NK-92 (cell line): ENCODE measurements around the gene KIAA0232.
"Not testable (repeated sequence)": the region's sequence is repeated elsewhere in the genome, so short reads cannot be mapped to it uniquely, and the experiment has no call there.

ENCODE experiments used
- DNase-seq: peaks from one replicate; lab custom pipeline; 2025; ENCODE audit not compliant: unreplicated experiment; lab: John Stamatoyannopoulos, UW

KIAA0232 gene

GRCh38 chr4:6880691-6881090 lies 98.2 kb downstream of the KIAA0232 start:
- DNase-seq, result no peak

GRCh38 chr4:6881908-6882307 lies 99.4 kb downstream of the KIAA0232 start:
- DNase-seq, result no peak

- DNase-seq, result no peak
Measured at GRCh38 chr4:6884341-6884870, 101.9 kb downstream of the KIAA0232 start.

DNA sequence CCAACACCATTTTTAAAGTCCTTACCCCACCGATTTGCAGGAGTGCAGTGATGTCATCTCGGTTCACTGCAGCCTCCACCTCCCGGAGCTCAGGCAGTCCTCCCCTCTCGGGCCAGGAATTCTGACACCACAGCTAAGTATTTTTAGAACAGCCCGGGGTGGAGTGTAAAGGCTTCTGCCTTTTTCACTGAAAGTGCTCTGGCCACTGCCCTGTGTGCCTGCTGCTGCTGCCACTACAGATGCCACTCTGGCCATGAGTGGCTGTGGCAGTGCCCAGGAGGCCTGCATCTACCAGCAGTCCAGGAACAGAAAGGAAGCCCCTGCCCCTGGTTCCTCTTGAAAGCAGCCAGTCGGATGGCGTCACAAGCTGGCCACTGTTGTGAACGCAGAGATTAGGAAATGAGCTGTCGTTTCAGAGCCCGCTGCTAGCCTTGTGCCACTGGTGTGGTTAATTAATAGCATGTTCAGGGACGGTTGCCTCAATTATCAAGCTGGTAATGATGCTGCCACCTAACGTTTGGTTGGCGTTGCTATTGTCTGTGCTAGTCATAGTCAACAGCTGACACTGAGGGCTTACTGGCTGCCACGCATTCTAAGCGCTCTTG lies 103.5 kb downstream of the KIAA0232 start:
- DNase-seq, result no peak

DNA sequence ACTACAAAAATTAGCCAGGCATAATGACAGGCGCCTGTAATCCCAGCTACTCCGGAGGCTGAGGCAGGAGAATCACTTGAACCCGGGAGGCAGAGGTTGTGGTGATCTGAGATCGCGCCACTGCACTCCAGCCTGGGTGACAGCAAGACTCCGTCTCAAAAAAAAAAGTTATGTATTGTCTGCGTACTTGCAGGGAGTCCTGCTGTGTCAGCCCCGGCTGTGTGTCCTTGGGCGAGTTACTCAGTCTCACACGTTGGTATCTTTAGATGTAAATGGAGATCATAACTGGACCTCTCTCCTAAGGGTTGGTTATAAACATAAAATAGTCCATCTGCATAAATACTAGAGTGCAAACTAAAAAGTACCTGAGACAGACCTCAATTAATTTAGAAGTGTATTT lies 104.4 kb downstream of the KIAA0232 start:
- DNase-seq, result no peak

- DNase-seq, result no peak
Measured at GRCh38 chr4:6887591-6888371, 105.3 kb downstream of the KIAA0232 start.

GRCh38 chr4:6888506-6889071 lies 106.1 kb downstream of the KIAA0232 start:
- no peak for DNase-seq

DNA sequence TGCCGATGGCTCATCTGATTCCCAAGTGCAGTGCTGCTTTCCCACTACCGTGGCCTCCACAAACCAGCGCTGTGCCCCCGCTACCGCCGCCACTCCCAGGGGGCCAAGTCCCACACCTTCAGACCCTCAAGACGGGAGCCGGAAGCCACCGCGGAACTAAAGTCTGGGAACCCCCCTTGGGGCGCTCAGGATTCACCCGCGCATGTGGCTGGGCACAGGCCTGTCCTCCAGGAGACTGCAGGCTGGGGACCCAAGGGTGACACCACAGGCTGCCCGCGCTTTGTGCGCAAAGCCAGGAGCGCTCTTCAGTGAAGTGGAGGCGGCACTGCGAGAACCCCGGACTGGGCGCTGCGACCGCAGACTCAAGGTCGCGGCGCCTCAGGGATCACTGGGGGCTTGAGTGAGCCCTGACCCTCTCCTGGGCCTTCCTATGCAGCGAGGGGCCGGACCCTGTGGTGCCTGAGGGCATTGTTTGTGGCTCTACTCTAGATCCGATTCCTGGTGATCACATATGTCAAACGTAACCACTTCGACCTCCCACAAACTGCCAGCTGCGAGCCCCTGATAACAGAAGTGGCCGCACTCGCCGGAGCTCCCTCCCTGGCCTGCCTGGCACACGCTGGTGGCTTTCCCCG lies 106.7 kb downstream of the KIAA0232 start:
- no peak for DNase-seq

GRCh38 chr4:6889736-6890324 lies 107.3 kb downstream of the KIAA0232 start:
- DNase-seq, result no peak

DNA sequence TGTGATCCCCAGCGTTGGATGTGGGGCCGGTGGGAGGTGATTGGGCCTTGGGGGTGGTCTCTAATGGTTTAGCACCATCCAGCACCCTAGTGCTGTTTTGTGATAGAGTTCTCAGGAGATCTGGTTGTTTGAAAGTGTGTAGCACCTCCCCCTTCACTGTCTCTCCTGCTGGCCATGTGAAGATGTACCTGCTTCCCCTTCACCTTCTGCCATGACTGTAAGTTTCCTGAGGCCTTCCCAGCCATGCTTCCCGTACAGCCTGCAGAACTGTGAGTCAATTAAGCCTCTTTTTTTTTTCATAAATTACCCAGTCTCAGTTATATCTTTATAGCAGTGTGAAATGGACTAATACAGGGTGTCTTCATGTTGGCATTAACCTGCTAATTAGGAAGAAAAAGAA lies 107.8 kb downstream of the KIAA0232 start:
- DNase-seq, result no peak

- DNase-seq, result not testable (repeated sequence)
Measured at GRCh38 chr4:6890971-6891370, 108.4 kb downstream of the KIAA0232 start.

- DNase-seq, result no peak
Measured at GRCh38 chr4:6891436-6892170, 109.1 kb downstream of the KIAA0232 start.

GRCh38 chr4:6892190-6892908 lies 109.8 kb downstream of the KIAA0232 start:
- no peak for DNase-seq

DNA sequence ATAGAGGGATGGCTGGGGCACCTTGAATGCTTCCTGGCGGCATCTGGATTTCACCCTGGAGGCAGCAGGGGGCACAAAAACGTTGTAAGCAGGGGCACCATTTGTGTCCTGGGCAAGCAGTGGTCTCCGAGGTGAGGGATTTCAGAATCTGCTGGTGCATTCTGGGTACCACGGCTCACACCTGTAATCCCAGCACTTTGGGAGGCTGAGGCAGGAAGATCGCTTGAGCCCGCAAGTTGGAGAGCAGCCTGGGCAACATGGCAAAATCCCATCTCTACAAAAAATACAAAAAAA lies 110.3 kb downstream of the KIAA0232 start:
- no peak for DNase-seq

DNA sequence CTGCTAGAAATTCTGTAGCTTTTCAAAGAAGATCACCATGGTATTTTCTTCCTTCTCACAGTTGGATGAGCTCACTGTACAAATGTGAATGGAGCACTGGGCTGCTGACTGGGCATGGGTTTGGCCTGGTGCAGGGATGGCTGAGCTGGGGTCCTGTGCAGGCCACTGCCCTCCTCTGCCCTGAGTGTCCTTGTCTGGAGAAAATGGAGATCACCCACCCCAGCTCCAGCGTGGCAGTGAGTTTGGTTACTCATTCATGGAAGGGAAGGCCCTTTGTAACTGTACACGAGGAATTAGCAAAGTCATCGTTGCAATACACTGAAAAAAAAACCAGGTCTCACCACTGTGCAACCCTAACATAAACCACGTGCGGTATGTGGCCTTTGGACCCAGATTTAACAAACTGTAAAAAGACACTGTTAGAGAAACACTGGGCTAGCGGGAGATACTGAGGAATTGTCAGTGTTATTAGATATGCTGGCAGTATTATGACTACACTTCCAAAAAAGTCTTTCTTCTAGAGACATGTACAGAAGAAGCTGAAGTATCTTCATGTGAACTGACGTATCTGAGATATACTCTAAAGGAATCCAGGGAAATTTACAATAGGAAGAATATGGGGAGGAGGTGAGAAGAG lies 111.0 kb downstream of the KIAA0232 start:
- no peak for DNase-seq

GRCh38 chr4:6894086-6894478 lies 111.6 kb downstream of the KIAA0232 start:
- DNase-seq, result no peak

DNA sequence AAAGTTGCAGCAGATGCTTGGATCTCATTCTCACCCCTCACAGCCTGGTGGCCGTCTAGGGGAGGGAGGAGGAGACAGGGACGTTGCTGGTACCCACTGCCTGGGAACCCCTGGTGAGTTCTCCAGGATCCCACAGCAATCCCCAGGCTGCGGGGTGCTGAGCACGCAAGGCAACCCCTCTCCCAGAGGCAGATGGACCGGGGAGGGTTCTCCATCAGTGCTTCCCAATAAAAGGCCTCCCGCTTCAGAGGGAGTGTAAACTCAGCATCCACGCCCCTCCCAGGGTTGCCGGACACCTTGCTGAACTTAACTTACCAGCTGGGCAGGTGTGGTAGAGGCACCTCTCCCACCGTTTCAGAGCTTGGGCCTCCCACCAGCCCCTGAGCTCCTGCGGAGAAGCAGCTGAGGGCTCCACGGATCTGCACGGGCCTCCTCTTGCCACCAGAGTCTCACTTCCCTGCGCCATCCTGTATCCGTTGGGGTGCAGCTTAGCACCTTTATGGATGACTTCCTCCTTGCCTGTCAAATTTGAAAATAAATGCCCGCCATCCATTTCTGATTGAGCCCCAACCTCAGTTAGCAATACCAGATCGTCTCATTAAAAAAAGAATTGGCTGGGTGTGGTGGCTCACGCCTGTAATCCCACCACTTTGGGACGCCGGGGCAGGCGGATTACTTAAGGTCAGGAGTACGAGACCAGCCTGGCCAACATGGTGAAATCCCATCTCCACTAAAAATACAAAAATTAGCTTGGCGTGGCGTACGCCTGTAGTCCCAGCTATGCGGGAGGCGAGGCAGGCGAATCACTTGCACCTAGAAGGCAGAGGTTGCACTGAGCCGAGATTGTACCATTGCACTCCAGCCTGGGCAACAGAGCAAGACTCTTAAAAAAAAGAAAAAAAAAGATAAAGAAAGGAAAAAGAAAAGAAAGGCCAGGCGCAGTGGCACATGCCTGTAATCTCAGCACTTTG lies 112.3 kb downstream of the KIAA0232 start:
- no peak for DNase-seq

DNA sequence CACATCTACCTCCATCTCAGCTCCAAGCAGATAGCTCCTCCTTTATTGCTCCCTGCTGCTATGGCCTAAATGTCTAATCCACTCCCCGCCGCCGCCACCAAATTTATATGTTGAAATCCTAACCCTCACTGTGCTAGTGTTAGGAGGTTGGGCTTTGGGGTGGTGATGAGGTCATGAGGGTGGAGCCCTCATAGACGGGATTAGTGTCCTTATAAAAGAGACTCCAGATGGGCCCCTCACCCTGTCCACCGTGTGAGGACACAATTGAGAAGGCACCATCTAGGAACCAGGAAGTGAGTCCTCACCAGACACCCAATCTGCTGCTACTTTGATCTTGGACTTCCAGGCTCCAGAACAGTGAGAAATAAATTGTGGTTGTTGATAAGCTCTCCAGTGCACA lies 113.5 kb downstream of the KIAA0232 start:
- DNase-seq, result no peak

- no peak for DNase-seq
Measured at GRCh38 chr4:6898763-6899162, 116.2 kb downstream of the KIAA0232 start.
